H1 (cell line): Measurements from ENCODE around the gene WDR26. TPM values are rescaled to one million over a fixed set of nuclear protein-coding genes. Genes with fewer than 3 reads are reported as not detected.
A peak's percentile ranks its signal among the peaks of the same experiment; 100 is the strongest.

Source experiments
- CTCF ChIA-PET: fragments of 300-600 bp; sonication (Branson Sonifier 250); formaldehyde crosslinking; loops from one replicate; lab custom pipeline; 2021; ENCODE audit not compliant: partially characterized antibody; lab: Charles Lee
- POLR2A ChIA-PET: fragments of 300-600 bp; sonication (Branson Sonifier 250); formaldehyde crosslinking; loops from one replicate; lab custom pipeline; 2021; ENCODE audit warnings: inconsistent platforms; ENCODE audit not compliant: partially characterized antibody; lab: Charles Lee
- DNase-seq, 2 experiments: peaks; one replicate each; pipeline versions ENCODE4 v3.0.0 to v3.0.0-alpha.2; 2010 to 2022; ENCODE audit warnings: low spot score in 2 of 2, low read depth in 1 of 2, mixed read lengths in 1 of 2
- FAIRE-seq: peaks from 2 replicates; lab custom pipeline; 2011; peaks lifted over from hg19 to GRCh38; lab: Jason Lieb, UNC
- H2AFZ ChIP-seq: 2 replicates; pipeline ENCODE4 v1.8.1; 2012; ENCODE audit warnings: low read length, inconsistent platforms
- H2AK5ac ChIP-seq: 2 replicates; pipeline ENCODE4 v1.6.1; 2013; ENCODE audit warnings: low read depth, low read length
- H2BK120ac ChIP-seq: replicated peaks from 2 replicates; pipeline ENCODE3; 2013; ENCODE audit warnings: low read depth, low read length, inconsistent platforms
- H2BK12ac ChIP-seq: 2 replicates; pipeline ENCODE4 v1.6.1; 2013; ENCODE audit warnings: low read depth, low read length
- H2BK15ac ChIP-seq: 2 replicates; pipeline ENCODE4 v1.6.1; 2013; ENCODE audit warnings: low read length
- H2BK20ac ChIP-seq: 2 replicates; pipeline ENCODE4 v1.6.1; 2013; ENCODE audit warnings: low read length
- H2BK5ac ChIP-seq: 2 replicates; pipeline ENCODE4 v1.6.1; 2013; ENCODE audit warnings: low read depth, low read length
- H3K14ac ChIP-seq: 2 replicates; pipeline ENCODE4 v1.6.1; 2013; ENCODE audit warnings: inconsistent platforms; ENCODE audit not compliant: insufficient read length
- H3K18ac ChIP-seq: 2 replicates; pipeline ENCODE4 v1.6.1; 2013; ENCODE audit warnings: low read length; ENCODE audit errors: extremely low read depth
- H3K23ac ChIP-seq: 2 replicates; pipeline ENCODE4 v1.6.1; 2013; ENCODE audit warnings: inconsistent platforms; ENCODE audit not compliant: insufficient read length
- H3K23me2 ChIP-seq: 2 replicates; pipeline ENCODE4 v1.6.1; 2013; ENCODE audit warnings: low read depth, low read length
- H3K27ac ChIP-seq: 2 replicates; pipeline ENCODE4 v1.6.1; 2011; ENCODE audit warnings: low read depth, low read length, inconsistent platforms
- H3K27me3 ChIP-seq, 4 experiments: replicated peaks in 1 of 4; 1 replicate in 1 of 4; 2 replicates in 3 of 4; pipeline versions ENCODE4 v1.6.1 to v1.8.1; 2011 to 2013; ENCODE audit warnings: low read length in 3 of 4, mild to moderate bottlenecking in 3 of 4, inconsistent platforms in 2 of 4, mixed read lengths in 2 of 4, moderate library complexity in 1 of 4; ENCODE audit not compliant: control insufficient read depth in 3 of 4, insufficient read depth in 3 of 4; ENCODE audit errors: extremely low read depth in 1 of 4
- H3K36me3 ChIP-seq, 4 experiments: 2 replicates each; pipeline versions ENCODE4 v1.6.1 to v1.8.1; 2011 to 2013; ENCODE audit warnings: mild to moderate bottlenecking in 4 of 4, low read length in 3 of 4, moderate library complexity in 2 of 4, control low read depth in 1 of 4, inconsistent platforms in 1 of 4; ENCODE audit not compliant: insufficient read depth in 4 of 4, control insufficient read depth in 2 of 4
- H3K4ac ChIP-seq: replicated peaks from 2 replicates; pipeline ENCODE3; 2013; ENCODE audit warnings: low read length, low read depth, mixed read lengths, inconsistent platforms; ENCODE audit not compliant: insufficient read length
- H3K4me1 ChIP-seq, 4 experiments: replicated peaks in 1 of 4; 1 replicate in 1 of 4; 2 replicates in 3 of 4; pipeline versions ENCODE4 v1.6.1 to v1.8.1; 2011 to 2013; ENCODE audit warnings: low read length in 3 of 4, inconsistent platforms in 2 of 4, mixed read lengths in 1 of 4; ENCODE audit not compliant: insufficient read depth in 4 of 4, control insufficient read depth in 3 of 4
- H3K4me2 ChIP-seq, 2 experiments: 2 replicates each; pipeline versions ENCODE4 v1.6.1 to v1.8.1; 2011 to 2013; ENCODE audit warnings: low read depth in 2 of 2, low read length in 2 of 2, control low read depth in 1 of 2, inconsistent platforms in 1 of 2, mild to moderate bottlenecking in 1 of 2; ENCODE audit not compliant: insufficient read depth in 1 of 2
- H3K4me3 ChIP-seq, 4 experiments: fragments of 200-600, 300-600 bp in 1 of 4; sonication (generic), shearing (Covaris generic), sonication (Bioruptor Twin) in 1 of 4; 2 replicates each; pipeline versions ENCODE4 v1.5.1 to v1.8.1; 2011 to 2016; ENCODE audit warnings: low read length in 4 of 4, low read depth in 3 of 4, control low read depth in 2 of 4, inconsistent platforms in 2 of 4, mild to moderate bottlenecking in 2 of 4, mixed read lengths in 1 of 4, moderate library complexity in 1 of 4; ENCODE audit not compliant: insufficient read depth in 2 of 4; ENCODE audit errors: extremely low read depth in 1 of 4
- H3K56ac ChIP-seq: replicated peaks from 2 replicates; pipeline ENCODE3; 2013; ENCODE audit warnings: low read depth, mild to moderate bottlenecking, mixed read lengths, low read length, inconsistent platforms; ENCODE audit not compliant: insufficient read length
- H3K79me1 ChIP-seq: 2 replicates; pipeline ENCODE4 v1.6.1; 2013; ENCODE audit warnings: low read depth, low read length, control low read depth
- H3K79me2 ChIP-seq, 2 experiments: 2 replicates each; pipeline versions ENCODE4 v1.6.1 to v1.8.1; 2012 to 2013; ENCODE audit warnings: low read length in 2 of 2, mild to moderate bottlenecking in 2 of 2, inconsistent platforms in 1 of 2; ENCODE audit not compliant: insufficient read depth in 2 of 2, control insufficient read depth in 1 of 2
- H3K9ac ChIP-seq, 4 experiments: replicated peaks in 1 of 4; 1 replicate in 1 of 4; 2 replicates in 3 of 4; pipeline versions ENCODE4 v1.6.1 to v1.8.1; 2011 to 2013; ENCODE audit warnings: low read depth in 3 of 4, low read length in 3 of 4, control low read depth in 2 of 4, mild to moderate bottlenecking in 2 of 4, moderate library complexity in 2 of 4, inconsistent platforms in 1 of 4; ENCODE audit errors: extremely low read depth in 1 of 4
- H3K9me3 ChIP-seq, 2 experiments: 2 replicates each; pipeline versions ENCODE4 v1.6.1 to v1.8.1; 2012 to 2013; ENCODE audit warnings: mild to moderate bottlenecking in 2 of 2, moderate library complexity in 2 of 2, control low read depth in 1 of 2, inconsistent platforms in 1 of 2, low read depth in 1 of 2, low read length in 1 of 2, mixed read lengths in 1 of 2; ENCODE audit not compliant: insufficient read depth in 2 of 2
- H4K20me1 ChIP-seq, 2 experiments: replicated peaks in 1 of 2; 2 replicates each; pipeline versions ENCODE3 to v1.8.1; 2011 to 2013; ENCODE audit warnings: inconsistent platforms in 2 of 2, low read length in 2 of 2, mild to moderate bottlenecking in 1 of 2; ENCODE audit not compliant: insufficient read depth in 2 of 2, control insufficient read depth in 1 of 2
- H4K5ac ChIP-seq: 2 replicates; pipeline ENCODE4 v1.6.1; 2013; ENCODE audit warnings: low read length, low read depth, mixed read lengths, inconsistent platforms; ENCODE audit not compliant: insufficient read length
- H4K8ac ChIP-seq: 2 replicates; pipeline ENCODE4 v1.8.0; 2013; ENCODE audit warnings: mild to moderate bottlenecking, moderate library complexity, low read length, inconsistent platforms; ENCODE audit not compliant: insufficient read depth; ENCODE audit errors: extremely low read depth
- H4K91ac ChIP-seq: replicated peaks from 2 replicates; pipeline ENCODE3; 2013; ENCODE audit warnings: low read length, mixed read lengths, inconsistent platforms; ENCODE audit not compliant: insufficient read length
- BCL11A ChIP-seq, 2 experiments: IDR thresholded peaks; one replicate each; pipeline ENCODE4 v1.6.1; 2011; ENCODE audit warnings: low read depth in 2 of 2, low read length in 2 of 2, mild to moderate bottlenecking in 2 of 2
- CHD2 ChIP-seq: IDR thresholded peaks from 2 replicates; pipeline ENCODE4 v1.6.1; 2012; ENCODE audit warnings: low read length, improper control_type of control experiment
- E2F6 ChIP-seq: IDR thresholded peaks from 2 replicates; pipeline ENCODE4 v1.6.1; 2012; ENCODE audit warnings: inconsistent platforms
- NANOG ChIP-seq: IDR thresholded peaks from 2 replicates; pipeline ENCODE4 v1.6.1; 2011; ENCODE audit warnings: low read length, low read depth, mild to moderate bottlenecking, inconsistent platforms; ENCODE audit not compliant: insufficient read depth, poor library complexity, severe bottlenecking
- RBBP5 ChIP-seq: IDR thresholded peaks from 2 replicates; pipeline ENCODE4 v1.7.1; 2012; ENCODE audit warnings: low read depth, mild to moderate bottlenecking, inconsistent platforms, low read length, moderate library complexity, borderline replicate concordance
- RNF2 ChIP-seq: fragments of 200-900, 300-1000 bp; sonication (generic); IDR thresholded peaks from 2 replicates; pipeline ENCODE4 v1.7.1; 2016; ENCODE audit warnings: borderline replicate concordance, low read depth, mild to moderate bottlenecking, antibody characterized with exemption, low read length; ENCODE audit not compliant: poor library complexity, severe bottlenecking; ENCODE audit errors: missing control alignments
- SIX5 ChIP-seq: IDR thresholded peaks from 2 replicates; pipeline ENCODE4 v1.6.1; 2011; ENCODE audit warnings: mild to moderate bottlenecking, low read depth, low read length
- TAF1 ChIP-seq: IDR thresholded peaks from 2 replicates; pipeline ENCODE4 v1.6.1; 2011; ENCODE audit warnings: mild to moderate bottlenecking, low read depth, low read length
- TBP ChIP-seq: IDR thresholded peaks from 2 replicates; pipeline ENCODE4 v1.6.1; 2011; ENCODE audit warnings: low read depth, low read length, improper control_type of control experiment
- WGBS, 2 experiments: shearing (Covaris generic) in 1 of 2; methylation state at CpG; one replicate each; pipeline versions ENCODE4 v1.1.6 to v1.1.7; 2013 to 2015; ENCODE audit warnings: low lambda C conversion rate in 2 of 2, mixed read lengths in 2 of 2, inconsistent platforms in 1 of 2, low coverage in 1 of 2, missing lambda C conversion rate in 1 of 2; ENCODE audit not compliant: insufficient replicate concordance in 2 of 2, insufficient coverage in 1 of 2, insufficient read length in 1 of 2; ENCODE audit errors: extremely low coverage in 1 of 2, missing lambda C conversion rate in 1 of 2; 5-methylcytosine and 5-hydroxymethylcytosine counted together
- polyA plus RNA-seq, 7 experiments: library from polyadenylated mRNA; depleted of rRNA in 3 of 7; stranded (reverse) in 5 of 7; unstranded in 2 of 7; fragments of >200 nt in 5 of 7; fragments of 200-250 nt in 2 of 7; gene quantifications; 1 replicate in 5 of 7; 2 replicates in 1 of 7; 4 replicates in 1 of 7; pipeline versions ENCODE4 v1.2.1 to v1.2.3, GENCODE V29; 2011 to 2013; ENCODE audit warnings: missing spikeins in 2 of 7, mixed read lengths in 2 of 7
- total RNA-seq: library from RNA; stranded (reverse); fragmentation: NEBNext Ultra II Directional; extraction: Animal tissue kit (Norgen Biotek cat#: 25700); gene quantifications from 2 replicates; pipeline ENCODE4 v1.2.1, GENCODE V29; 2021
- TF ChIP-seq, protein P1 (sequence below): IDR thresholded peaks from 2 replicates; pipeline ENCODE4 v1.6.1; 2011; ENCODE audit warnings: low read depth, mild to moderate bottlenecking, low read length; ENCODE audit not compliant: insufficient read depth

Gene WDR26
- total and polyA plus RNA-seq, 2 of the 8 experiments (the other 6 are each of a cell fraction or from before 2014, with no cell fraction given): 18.0 to 72.5 TPM

DNA sequence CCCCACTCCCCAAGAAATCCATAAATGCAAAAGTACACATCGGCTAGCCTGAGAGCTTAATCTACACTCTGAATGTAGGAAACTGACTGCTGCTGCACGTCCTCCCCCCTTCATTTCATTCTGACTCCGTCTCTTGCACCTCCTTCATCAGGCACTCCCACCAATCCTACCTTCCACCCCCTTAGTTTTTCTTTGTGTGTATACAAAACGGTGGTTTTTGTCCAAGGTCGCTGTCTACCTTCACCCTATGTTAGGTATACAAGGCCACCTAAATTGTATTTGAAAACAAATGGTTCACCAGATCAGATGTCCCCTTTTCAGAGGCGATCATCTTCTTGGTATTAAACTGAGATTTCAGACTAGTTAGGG lies 1.9 kb downstream of the WDR26 start:
- Histone ChIP-seq H3K4ac (no peak overlapping the region), H2BK15ac (no peak overlapping the region), H2BK12ac (no peak overlapping the region), H2BK20ac (no peak overlapping the region), H3K23ac (no peak overlapping the region), H3K23me2 (peaks cover 11% of the 10 kb centered on the region), H3K4me2 (peak overlapping the region; percentile 86 to 88), H3K9me3 (no peaks in the 10 kb centered on the region), H2BK5ac (no peak overlapping the region), H2AFZ (no peak overlapping the region), H4K91ac (no peak overlapping the region), H4K5ac (no peak overlapping the region), H3K56ac (no peak overlapping the region), H4K8ac (no peak overlapping the region), H3K27ac (no peak overlapping the region), H3K14ac (no peak overlapping the region), H3K4me3 (peak overlapping the region; percentile 37 to 93 (median 83)), H2BK120ac (no peak overlapping the region), H3K9ac (peak overlapping the region in 2 of 4 experiments; percentile 29 to 66; a peak in 2 of 7 replicates), H3K18ac (no peak overlapping the region), H3K36me3 (peaks cover 0 to 43% (median 13%) of the 10 kb centered on the region in 4 experiments; a peak in 7 of 8 replicates), H4K20me1 (peaks cover 16% of the 10 kb centered on the region in 2 experiments), H3K79me2 (peaks cover 19 to 66% of the 10 kb centered on the region in 2 experiments), H3K27me3 (no peaks in the 10 kb centered on the region), H3K79me1 (no peaks in the 10 kb centered on the region), H3K4me1 (peaks cover 0 to 12% (median 1%) of the 10 kb centered on the region in 4 experiments; a peak in 4 of 7 replicates), H2AK5ac (no peak overlapping the region)
- FAIRE-seq: no peak
- POLR2A ChIA-PET: interaction anchor here (0.9 to 3.8 kb wide), 20 partner anchors 7 to 111 kb away, joined by 3 to 15 read pairs (median 4); no protein-coding TSS in a partner anchor
- DNase-seq: no peak
- WGBS, 2 experiments: 44% methylated on average over 6 of the region's 6 CpGs; no CpG with 5 or more reads in 1 of the 2 experiments
- CTCF ChIA-PET: interaction anchor here (0.6 to 1.7 kb wide), 4 partner anchors 24 to 210 kb away, joined by 3 to 5 read pairs (median 3); no protein-coding TSS in a partner anchor
- TF ChIP-seq BCL11A (IDR thresholded peaks at IDR 0.05; ENCODE audit: low read depth in 2 of 2, low read length in 2 of 2) (no peak), SIX5 (no peak), RBBP5 (no peak), RNF2 (no peak), TAF1 (no peak), NANOG (no peak), E2F6 (no peak), TBP (no peak), CHD2 (no peak)
- TF ChIP-seq, protein P1, sequence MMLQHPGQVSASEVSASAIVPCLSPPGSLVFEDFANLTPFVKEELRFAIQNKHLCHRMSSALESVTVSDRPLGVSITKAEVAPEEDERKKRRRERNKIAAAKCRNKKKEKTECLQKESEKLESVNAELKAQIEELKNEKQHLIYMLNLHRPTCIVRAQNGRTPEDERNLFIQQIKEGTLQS: no peak
